ENCODE results near the gene SLC22A9. TPM values are rescaled to one million over a fixed set of nuclear protein-coding genes. Genes with fewer than 3 reads are reported as not detected.
"Not testable (repeated sequence)": the region's sequence is repeated elsewhere in the genome, so short reads cannot be mapped to it uniquely, and the experiment has no call there.

Gene SLC22A9
- polyA plus RNA-seq, 2 donors, result not detected

GRCh38 chr11:63435351-63435750, 65.8 kb downstream of the SLC22A9 start:
- not testable (repeated sequence) for H3K27me3 ChIP-seq (ENCODE audit: control insufficient read depth in 1 of 2, insufficient read depth in 2 of 2, low read length in 2 of 2); H3K9me3 ChIP-seq (ENCODE audit: control insufficient read depth in 2 of 2, insufficient read depth in 1 of 2, low read depth in 1 of 2, low read length in 1 of 2); H3K36me3 ChIP-seq (ENCODE audit: control insufficient read depth in 2 of 2, insufficient read depth in 2 of 2, low read length in 1 of 2); H3K27ac ChIP-seq (ENCODE audit: low read depth in 2 of 2, low read length in 1 of 2); H3K4me1 ChIP-seq (ENCODE audit: control insufficient read depth in 2 of 2, insufficient read depth in 2 of 2, low read length in 1 of 2); H3K4me3 ChIP-seq (ENCODE audit: low read depth in 1 of 2, low read length in 2 of 2)
- WGBS, 2 donors, result 62 to 71% methylated on average over 19 to 22 of the region's 22 CpGs

DNA sequence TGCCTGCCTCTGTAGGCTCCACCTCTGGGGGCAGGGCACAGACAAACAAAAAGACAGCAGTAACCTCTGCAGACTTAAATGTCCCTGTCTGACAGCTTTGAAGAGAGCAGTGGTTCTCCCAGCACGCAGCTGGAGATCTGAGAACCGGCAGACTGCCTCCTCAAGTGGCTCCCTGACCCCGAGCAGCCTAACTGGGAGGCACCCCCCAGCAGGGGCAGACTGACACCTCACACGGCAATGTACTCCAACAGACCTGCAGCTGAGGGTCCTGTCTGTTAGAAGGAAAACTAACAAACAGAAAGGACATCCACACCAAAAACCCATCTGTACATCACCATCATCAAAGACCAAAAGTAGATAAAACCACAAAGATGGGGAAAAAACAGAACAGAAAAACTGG, 66.2 kb downstream of the SLC22A9 start:
- not testable (repeated sequence) for H3K27me3 ChIP-seq (ENCODE audit: control insufficient read depth in 1 of 2, insufficient read depth in 2 of 2, low read length in 2 of 2); H3K27ac ChIP-seq (ENCODE audit: low read depth in 2 of 2, low read length in 1 of 2); H3K4me1 ChIP-seq (ENCODE audit: control insufficient read depth in 2 of 2, insufficient read depth in 2 of 2, low read length in 1 of 2); H3K36me3 ChIP-seq (ENCODE audit: control insufficient read depth in 2 of 2, insufficient read depth in 2 of 2, low read length in 1 of 2); H3K9me3 ChIP-seq (ENCODE audit: control insufficient read depth in 2 of 2, insufficient read depth in 1 of 2, low read depth in 1 of 2, low read length in 1 of 2); H3K4me3 ChIP-seq (ENCODE audit: low read depth in 1 of 2, low read length in 2 of 2)
- WGBS, 2 donors, result 10 to 11% methylated on average over 4 of the region's 4 CpGs

GRCh38 chr11:63443714-63444113, 74.1 kb downstream of the SLC22A9 start:
- H3K9me3 ChIP-seq (ENCODE audit: control insufficient read depth in 2 of 2, insufficient read depth in 1 of 2, low read depth in 1 of 2, low read length in 1 of 2), result no peaks in the 10 kb centered on the region
- 55 to 64% methylated on average over 1 of the region's 1 CpG for WGBS, 2 donors
- no peak overlapping the region for H3K27ac ChIP-seq (ENCODE audit: low read depth in 2 of 2, low read length in 1 of 2)
- no peaks in the 10 kb centered on the region for H3K36me3 ChIP-seq (ENCODE audit: control insufficient read depth in 2 of 2, insufficient read depth in 2 of 2, low read length in 1 of 2)
- H3K4me1 ChIP-seq (ENCODE audit: control insufficient read depth in 2 of 2, insufficient read depth in 2 of 2, low read length in 1 of 2), result no peaks in the 10 kb centered on the region
- no peak overlapping the region for H3K4me3 ChIP-seq (ENCODE audit: low read depth in 1 of 2, low read length in 2 of 2)
- no peaks in the 10 kb centered on the region for H3K27me3 ChIP-seq (ENCODE audit: control insufficient read depth in 1 of 2, insufficient read depth in 2 of 2, low read length in 2 of 2)

- no peaks in the 10 kb centered on the region for H3K27me3 ChIP-seq (ENCODE audit: control insufficient read depth in 1 of 2, insufficient read depth in 2 of 2, low read length in 2 of 2)
- H3K9me3 ChIP-seq (ENCODE audit: control insufficient read depth in 2 of 2, insufficient read depth in 1 of 2, low read depth in 1 of 2, low read length in 1 of 2), result no peaks in the 10 kb centered on the region
- no peak overlapping the region for H3K4me3 ChIP-seq (ENCODE audit: low read depth in 1 of 2, low read length in 2 of 2)
- no peaks in the 10 kb centered on the region for H3K36me3 ChIP-seq (ENCODE audit: control insufficient read depth in 2 of 2, insufficient read depth in 2 of 2, low read length in 1 of 2)
- WGBS, 2 donors, result 40 to 64% methylated on average over 2 of the region's 2 CpGs
- H3K27ac ChIP-seq (ENCODE audit: low read depth in 2 of 2, low read length in 1 of 2), result no peak overlapping the region
- no peaks in the 10 kb centered on the region for H3K4me1 ChIP-seq (ENCODE audit: control insufficient read depth in 2 of 2, insufficient read depth in 2 of 2, low read length in 1 of 2)
Observed at GRCh38 chr11:63444160-63444559, 74.6 kb downstream of the SLC22A9 start.

DNA sequence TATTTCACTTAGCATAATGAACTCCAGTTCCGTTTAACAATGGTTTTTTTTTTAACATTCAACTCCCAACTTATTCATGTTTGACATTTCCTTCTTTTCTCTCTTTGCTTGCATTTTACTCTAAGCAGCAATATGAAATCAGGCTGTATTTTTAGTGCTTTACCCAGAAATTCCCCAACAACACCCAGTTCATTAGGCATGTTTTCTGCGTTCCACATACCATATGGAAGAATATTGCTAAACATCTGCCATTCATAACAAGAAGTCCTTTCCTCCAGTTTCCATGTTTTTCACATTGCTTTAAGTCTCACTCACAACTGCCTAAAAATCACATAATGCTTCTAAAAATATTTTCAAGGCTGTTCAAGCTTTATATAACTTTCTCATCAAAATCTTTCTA, 75.5 kb downstream of the SLC22A9 start:
- Histone ChIP-seq H3K27ac (ENCODE audit: low read depth in 2 of 2, low read length in 1 of 2) (no peak overlapping the region), H3K4me3 (ENCODE audit: low read depth in 1 of 2, low read length in 2 of 2) (no peak overlapping the region), H3K9me3 (ENCODE audit: control insufficient read depth in 2 of 2, insufficient read depth in 1 of 2, low read depth in 1 of 2, low read length in 1 of 2) (no peaks in the 10 kb centered on the region), H3K36me3 (ENCODE audit: control insufficient read depth in 2 of 2, insufficient read depth in 2 of 2, low read length in 1 of 2) (no peaks in the 10 kb centered on the region), H3K4me1 (ENCODE audit: control insufficient read depth in 2 of 2, insufficient read depth in 2 of 2, low read length in 1 of 2) (no peaks in the 10 kb centered on the region), H3K27me3 (ENCODE audit: control insufficient read depth in 1 of 2, insufficient read depth in 2 of 2, low read length in 2 of 2) (no peaks in the 10 kb centered on the region)
- 69 to 75% methylated on average over 2 of the region's 2 CpGs for WGBS, 2 donors

GRCh38 chr11:63445720-63446119, 76.1 kb downstream of the SLC22A9 start:
- no peaks in the 10 kb centered on the region for H3K4me1 ChIP-seq (ENCODE audit: control insufficient read depth in 2 of 2, insufficient read depth in 2 of 2, low read length in 1 of 2)

DNA sequence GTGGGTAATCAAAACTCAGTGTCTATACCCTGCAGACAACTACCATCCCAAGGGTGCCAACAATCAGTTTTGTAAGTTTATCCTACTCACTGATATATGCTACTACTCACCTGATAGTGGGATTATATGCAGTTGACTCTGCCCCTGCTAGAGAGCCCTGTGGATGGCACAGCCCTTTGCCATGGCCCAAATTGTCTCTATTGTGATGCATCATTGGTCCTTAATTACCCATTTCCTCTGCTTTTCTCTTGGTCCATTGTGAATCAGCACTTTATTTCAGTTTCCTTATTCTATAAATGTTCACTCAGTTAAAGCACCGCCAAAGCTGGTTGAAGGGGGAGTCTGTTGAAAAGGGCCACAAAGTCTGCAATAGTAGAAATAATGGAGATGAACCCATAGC, 79.1 kb downstream of the SLC22A9 start:
- 37 to 45% methylated on average over 1 of the region's 1 CpG for WGBS, 2 donors
- Histone ChIP-seq H3K36me3 (ENCODE audit: control insufficient read depth in 2 of 2, insufficient read depth in 2 of 2, low read length in 1 of 2) (no peaks in the 10 kb centered on the region), H3K4me1 (ENCODE audit: control insufficient read depth in 2 of 2, insufficient read depth in 2 of 2, low read length in 1 of 2) (no peaks in the 10 kb centered on the region), H3K4me3 (ENCODE audit: low read depth in 1 of 2, low read length in 2 of 2) (no peak overlapping the region), H3K27ac (ENCODE audit: low read depth in 2 of 2, low read length in 1 of 2) (no peak overlapping the region), H3K27me3 (ENCODE audit: control insufficient read depth in 1 of 2, insufficient read depth in 2 of 2, low read length in 2 of 2) (no peaks in the 10 kb centered on the region), H3K9me3 (ENCODE audit: control insufficient read depth in 2 of 2, insufficient read depth in 1 of 2, low read depth in 1 of 2, low read length in 1 of 2) (no peaks in the 10 kb centered on the region)

More at GRCh38 chr11:63445720-63446119, 76.1 kb downstream of the SLC22A9 start:
- Histone ChIP-seq H3K27ac (ENCODE audit: low read depth in 2 of 2, low read length in 1 of 2) (no peak overlapping the region), H3K9me3 (ENCODE audit: control insufficient read depth in 2 of 2, insufficient read depth in 1 of 2, low read depth in 1 of 2, low read length in 1 of 2) (no peaks in the 10 kb centered on the region), H3K4me3 (ENCODE audit: low read depth in 1 of 2, low read length in 2 of 2) (no peak overlapping the region), H3K36me3 (ENCODE audit: control insufficient read depth in 2 of 2, insufficient read depth in 2 of 2, low read length in 1 of 2) (no peaks in the 10 kb centered on the region), H3K27me3 (ENCODE audit: control insufficient read depth in 1 of 2, insufficient read depth in 2 of 2, low read length in 2 of 2) (no peaks in the 10 kb centered on the region)

GRCh38 chr11:63459586-63459985, 90.0 kb downstream of the SLC22A9 start:
- Histone ChIP-seq H3K4me1 (ENCODE audit: control insufficient read depth in 2 of 2, insufficient read depth in 2 of 2, low read length in 1 of 2) (no peaks in the 10 kb centered on the region), H3K4me3 (ENCODE audit: low read depth in 1 of 2, low read length in 2 of 2) (no peak overlapping the region), H3K27ac (ENCODE audit: low read depth in 2 of 2, low read length in 1 of 2) (no peak overlapping the region), H3K9me3 (ENCODE audit: control insufficient read depth in 2 of 2, insufficient read depth in 1 of 2, low read depth in 1 of 2, low read length in 1 of 2) (no peaks in the 10 kb centered on the region), H3K27me3 (ENCODE audit: control insufficient read depth in 1 of 2, insufficient read depth in 2 of 2, low read length in 2 of 2) (no peaks in the 10 kb centered on the region), H3K36me3 (ENCODE audit: control insufficient read depth in 2 of 2, insufficient read depth in 2 of 2, low read length in 1 of 2) (no peaks in the 10 kb centered on the region)
- 51 to 56% methylated on average over 6 of the region's 6 CpGs for WGBS, 2 donors

Other genes starting within 250 kb of the SLC22A9 start
- gene SLC22A24, start 225.6 kb upstream of the SLC22A9 start, polyA plus RNA-seq, result not detected
- gene SLC22A25, start 126.2 kb upstream of the SLC22A9 start, polyA plus RNA-seq, result under 1 TPM; 0.02 to 0.04 TPM
- under 1 TPM; 0.12 to 0.36 TPM for gene PLAAT5, start 121.4 kb downstream of the SLC22A9 start, polyA plus RNA-seq
- under 1 TPM in 1 of 2 donors, not detected in 1; 0.04 TPM for gene LGALS12, start 136.3 kb downstream of the SLC22A9 start, polyA plus RNA-seq
- gene PLAAT4, start 167.0 kb downstream of the SLC22A9 start, polyA plus RNA-seq, result 10 to 100 TPM; 12.0 to 12.9 TPM
- gene PLAAT2, start 193.6 kb downstream of the SLC22A9 start, polyA plus RNA-seq, result 1 to 10 TPM in 1 of 2 donors, under 1 TPM in 1; 0.22 to 1.3 TPM
- gene PLAAT3, start 244.6 kb downstream of the SLC22A9 start, polyA plus RNA-seq, result 1 to 10 TPM; 3.1 to 8.9 TPM

Data from esophagus (tissue), 2 donors.